ENCODE results near the gene PPP1R1C.

DNA sequence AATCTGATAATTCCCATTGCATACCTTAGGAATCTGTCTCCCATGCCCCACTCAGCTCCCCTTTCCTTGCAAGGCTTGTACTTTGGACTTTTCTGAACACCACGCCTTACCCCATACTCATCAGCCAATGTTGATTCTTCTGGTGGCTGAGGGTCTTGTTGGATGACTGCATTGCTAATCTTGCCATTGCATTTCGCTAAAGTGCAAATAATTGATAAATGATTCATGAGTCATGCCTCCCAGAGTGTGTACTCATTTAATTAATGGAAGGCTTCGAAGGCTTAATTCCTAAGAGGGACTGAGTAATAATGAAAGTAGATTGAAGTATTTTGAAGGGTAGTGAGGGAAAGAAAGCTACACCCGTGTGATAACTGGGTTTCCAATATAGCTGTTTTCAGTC is 28.0 kb upstream of the PPP1R1C start:
- TF ChIP-seq EP300 (IDR thresholded peaks at IDR 0.05) (no peak), POLR2A (IDR thresholded peaks at IDR 0.05; ENCODE audit: low read depth) (no peak), POLR2AphosphoS5 (IDR thresholded peaks at IDR 0.05) (no peak)
- TF ChIP-seq, protein P1, sequence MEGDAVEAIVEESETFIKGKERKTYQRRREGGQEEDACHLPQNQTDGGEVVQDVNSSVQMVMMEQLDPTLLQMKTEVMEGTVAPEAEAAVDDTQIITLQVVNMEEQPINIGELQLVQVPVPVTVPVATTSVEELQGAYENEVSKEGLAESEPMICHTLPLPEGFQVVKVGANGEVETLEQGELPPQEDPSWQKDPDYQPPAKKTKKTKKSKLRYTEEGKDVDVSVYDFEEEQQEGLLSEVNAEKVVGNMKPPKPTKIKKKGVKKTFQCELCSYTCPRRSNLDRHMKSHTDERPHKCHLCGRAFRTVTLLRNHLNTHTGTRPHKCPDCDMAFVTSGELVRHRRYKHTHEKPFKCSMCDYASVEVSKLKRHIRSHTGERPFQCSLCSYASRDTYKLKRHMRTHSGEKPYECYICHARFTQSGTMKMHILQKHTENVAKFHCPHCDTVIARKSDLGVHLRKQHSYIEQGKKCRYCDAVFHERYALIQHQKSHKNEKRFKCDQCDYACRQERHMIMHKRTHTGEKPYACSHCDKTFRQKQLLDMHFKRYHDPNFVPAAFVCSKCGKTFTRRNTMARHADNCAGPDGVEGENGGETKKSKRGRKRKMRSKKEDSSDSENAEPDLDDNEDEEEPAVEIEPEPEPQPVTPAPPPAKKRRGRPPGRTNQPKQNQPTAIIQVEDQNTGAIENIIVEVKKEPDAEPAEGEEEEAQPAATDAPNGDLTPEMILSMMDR (IDR thresholded peaks at IDR 0.05), result no peak

All from esophagus muscularis mucosa (tissue), 4 donors.